Vagina (tissue), 2 donors: ENCODE results near the gene TSHZ3. TPM values are rescaled to one million over a fixed set of nuclear protein-coding genes. Genes with fewer than 3 reads are reported as not detected.

Experiments used
- DNase-seq, 2 donors: peaks; one replicate each; pipeline ENCODE4 v3.0.0-alpha.2; 2017; ENCODE audit errors: extremely low spot score in 2 of 2
- H3K27ac ChIP-seq: fragments of 200-600 bp; sonication (generic); one replicate; pipeline ENCODE4 v1.5.1; 2019
- H3K27me3 ChIP-seq: fragments of 200-600 bp; sonication (generic); one replicate; pipeline ENCODE4 v1.5.1; 2019
- H3K36me3 ChIP-seq, 2 donors: fragments of 200-600 bp; sonication (generic); one replicate each; pipeline ENCODE4 v1.5.1; 2017 to 2019
- H3K4me1 ChIP-seq: fragments of 200-600 bp; sonication (generic); one replicate; pipeline ENCODE4 v1.5.1; 2019
- H3K4me3 ChIP-seq, 2 donors: fragments of 200-600 bp; sonication (generic); 1 replicate in 1 of 2; 2 replicates in 1 of 2; pipeline ENCODE4 v1.5.1; 2016 to 2019
- H3K9me3 ChIP-seq: fragments of 200-600 bp; sonication (generic); one replicate; pipeline ENCODE4 v1.5.1; 2019
- POLR2A ChIP-seq, 2 donors: fragments of 450-650 bp; IDR thresholded peaks; one replicate each; pipeline ENCODE4 v1.6.1; 2017; ENCODE audit warnings: antibody characterized with exemption in 2 of 2, mild to moderate bottlenecking in 2 of 2, moderate library complexity in 2 of 2
- POLR2AphosphoS5 ChIP-seq, 2 donors: sonication (generic); formaldehyde crosslinking; IDR thresholded peaks; one replicate each; pipeline ENCODE4 v1.9.0; 2017; ENCODE audit warnings: antibody characterized with exemption in 2 of 2, mild to moderate bottlenecking in 2 of 2, low read depth in 1 of 2; ENCODE audit not compliant: insufficient read depth in 1 of 2
- intact Hi-C: fragments of 100-400 bp; cut with DNase I; formaldehyde crosslinking; loops from one replicate; pipeline ENCODE4 v1.15.1; 2023
- total RNA-seq: library from RNA; depleted of rRNA; stranded (reverse); fragments of >200 nt; gene quantifications from one replicate; pipeline ENCODE4 v1.2.3, GENCODE V29; 2016
- TF ChIP-seq, protein P1 (sequence below), 3 experiments: fragments of 450-650 bp in 2 of 3; fragments of 200-600 bp in 1 of 3; sonication (generic) in 1 of 3; IDR thresholded peaks; one replicate each; pipeline ENCODE4 v1.5.1; 2017 to 2019; ENCODE audit warnings: antibody characterized with exemption in 3 of 3, mild to moderate bottlenecking in 2 of 3, moderate library complexity in 2 of 3

TSHZ3 gene
- total RNA-seq, 1 donor from 2014 or later, result 13.5 TPM

DNA sequence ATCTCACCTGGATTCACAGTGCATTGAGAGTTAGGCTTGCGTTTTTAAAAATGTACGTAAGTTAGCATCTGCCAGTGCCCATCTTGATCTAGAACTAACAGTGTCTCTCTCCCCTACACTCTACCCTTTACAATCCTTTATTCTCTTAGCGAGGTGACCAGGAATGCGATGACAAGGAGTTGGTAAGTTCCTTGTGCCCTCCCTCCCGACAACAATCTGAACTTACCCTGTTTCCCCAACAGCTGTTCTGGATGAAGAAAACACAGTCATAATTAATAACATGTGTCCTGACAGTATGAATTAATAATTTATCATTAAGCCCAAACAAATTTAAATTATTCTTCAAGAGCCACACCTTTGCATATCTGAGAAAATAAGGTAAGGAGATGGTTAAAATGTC is 6.3 kb downstream of the TSHZ3 start:
- TF ChIP-seq POLR2A (IDR thresholded peaks at IDR 0.05) (no peak), POLR2AphosphoS5 (IDR thresholded peaks at IDR 0.05; ENCODE audit: insufficient read depth in 1 of 2, low read depth in 1 of 2) (no peak)
- TF ChIP-seq, protein P1, sequence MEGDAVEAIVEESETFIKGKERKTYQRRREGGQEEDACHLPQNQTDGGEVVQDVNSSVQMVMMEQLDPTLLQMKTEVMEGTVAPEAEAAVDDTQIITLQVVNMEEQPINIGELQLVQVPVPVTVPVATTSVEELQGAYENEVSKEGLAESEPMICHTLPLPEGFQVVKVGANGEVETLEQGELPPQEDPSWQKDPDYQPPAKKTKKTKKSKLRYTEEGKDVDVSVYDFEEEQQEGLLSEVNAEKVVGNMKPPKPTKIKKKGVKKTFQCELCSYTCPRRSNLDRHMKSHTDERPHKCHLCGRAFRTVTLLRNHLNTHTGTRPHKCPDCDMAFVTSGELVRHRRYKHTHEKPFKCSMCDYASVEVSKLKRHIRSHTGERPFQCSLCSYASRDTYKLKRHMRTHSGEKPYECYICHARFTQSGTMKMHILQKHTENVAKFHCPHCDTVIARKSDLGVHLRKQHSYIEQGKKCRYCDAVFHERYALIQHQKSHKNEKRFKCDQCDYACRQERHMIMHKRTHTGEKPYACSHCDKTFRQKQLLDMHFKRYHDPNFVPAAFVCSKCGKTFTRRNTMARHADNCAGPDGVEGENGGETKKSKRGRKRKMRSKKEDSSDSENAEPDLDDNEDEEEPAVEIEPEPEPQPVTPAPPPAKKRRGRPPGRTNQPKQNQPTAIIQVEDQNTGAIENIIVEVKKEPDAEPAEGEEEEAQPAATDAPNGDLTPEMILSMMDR (IDR thresholded peaks at IDR 0.05), result no peak
- Histone ChIP-seq H3K27me3 (no peaks in the 10 kb centered on the region), H3K4me3 (no peak overlapping the region), H3K4me1 (peaks cover 32% of the 10 kb centered on the region), H3K27ac (no peak overlapping the region), H3K9me3 (no peaks in the 10 kb centered on the region), H3K36me3 (no peaks in the 10 kb centered on the region)
- intact Hi-C loops, result no loop called here
- no peak for DNase-seq

DNA sequence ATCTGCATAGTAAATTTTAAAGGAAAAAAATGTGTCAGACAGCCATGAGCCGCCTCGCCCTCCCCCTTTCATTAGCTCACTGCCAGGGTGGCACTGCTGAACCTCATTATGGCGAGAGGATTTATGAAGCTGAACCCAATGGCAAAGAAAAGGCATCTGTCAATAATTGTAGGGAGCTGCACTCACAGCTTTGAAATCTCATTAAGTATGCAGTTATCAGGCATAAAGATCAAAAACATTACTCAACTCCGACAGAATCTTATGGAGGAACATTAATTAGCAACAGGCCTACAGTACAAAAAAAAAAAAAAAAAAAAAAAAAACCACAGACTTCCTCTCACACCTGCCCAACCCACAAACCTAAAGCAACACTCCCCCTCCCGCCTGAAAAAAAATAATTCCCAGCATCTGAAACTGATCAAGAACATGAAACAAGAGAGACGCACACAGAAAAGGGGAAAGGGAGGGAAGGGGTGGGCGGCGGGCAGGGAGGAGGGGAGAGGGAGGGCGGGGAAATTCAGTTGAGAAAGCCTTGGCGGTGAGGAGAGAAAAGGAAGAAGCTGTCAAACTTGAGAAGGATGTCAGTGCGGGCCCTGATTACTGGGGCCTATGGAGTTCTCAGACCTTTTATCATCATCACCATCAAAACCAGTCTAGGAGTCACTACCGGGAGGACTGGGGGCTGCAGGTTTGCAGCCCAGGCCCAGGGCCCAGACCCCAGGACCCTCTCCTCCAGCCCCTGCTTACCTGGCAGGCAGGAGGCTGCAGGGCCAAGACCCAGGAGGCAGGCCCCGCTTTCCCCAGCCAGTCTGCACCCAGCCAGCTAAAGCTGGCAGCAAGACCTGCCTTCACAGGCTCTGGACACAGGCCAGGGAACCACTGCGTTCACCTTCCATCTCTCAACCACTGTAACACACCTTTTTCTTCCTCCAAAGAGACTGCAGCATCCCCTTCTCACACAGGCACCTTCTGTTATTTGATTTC is 8.9 kb downstream of the TSHZ3 start:
- H3K9me3 ChIP-seq, result no peaks in the 10 kb centered on the region
- peak overlapping the region; percentile 47 for H3K27ac ChIP-seq
- H3K4me1 ChIP-seq, result peaks cover 23% of the 10 kb centered on the region
- H3K4me3 ChIP-seq, result no peak overlapping the region
- H3K36me3 ChIP-seq, result no peaks in the 10 kb centered on the region
- DNase-seq, result no peak
- TF ChIP-seq POLR2AphosphoS5 (IDR thresholded peaks at IDR 0.05; ENCODE audit: insufficient read depth in 1 of 2, low read depth in 1 of 2), result no peak
- no peak for TF ChIP-seq POLR2A (IDR thresholded peaks at IDR 0.05)
- TF ChIP-seq, protein P1 (IDR thresholded peaks at IDR 0.05), result no peak
- no peaks in the 10 kb centered on the region for H3K27me3 ChIP-seq
- intact Hi-C loops, result no loop called here

DNA sequence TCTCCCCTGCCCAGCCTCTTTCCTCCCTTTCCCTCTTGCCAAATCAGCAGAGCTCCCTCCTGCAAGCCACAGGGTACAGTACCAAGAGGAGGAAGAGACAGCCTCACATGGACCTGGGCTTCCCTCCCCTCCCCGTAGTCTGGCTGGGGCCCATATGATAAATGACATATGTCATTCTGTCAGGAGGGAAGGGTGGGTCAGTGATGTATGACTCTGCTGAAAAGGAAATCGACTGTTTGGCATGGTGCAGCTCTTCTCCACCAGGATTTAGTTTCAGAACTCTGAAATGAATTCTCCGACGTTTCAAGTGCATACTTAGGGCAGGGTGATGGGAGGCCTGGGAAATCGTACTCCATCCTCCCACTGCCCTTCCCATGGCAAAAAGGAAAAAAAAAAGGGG is 9.8 kb downstream of the TSHZ3 start:
- H3K4me1 ChIP-seq, result peaks cover 23% of the 10 kb centered on the region
- intact Hi-C loops, result no loop called here
- DNase-seq, result no peak
- no peaks in the 10 kb centered on the region for H3K9me3 ChIP-seq
- no peaks in the 10 kb centered on the region for H3K36me3 ChIP-seq
- peak overlapping the region; percentile 61 for H3K27ac ChIP-seq
- no peak for TF ChIP-seq POLR2A (IDR thresholded peaks at IDR 0.05)
- TF ChIP-seq POLR2AphosphoS5 (IDR thresholded peaks at IDR 0.05; ENCODE audit: insufficient read depth in 1 of 2, low read depth in 1 of 2), result no peak
- TF ChIP-seq, protein P1 (IDR thresholded peaks at IDR 0.05), result no peak
- H3K4me3 ChIP-seq, result peak overlapping the region in 1 of 2 donors; percentile 14
- no peaks in the 10 kb centered on the region for H3K27me3 ChIP-seq

DNA sequence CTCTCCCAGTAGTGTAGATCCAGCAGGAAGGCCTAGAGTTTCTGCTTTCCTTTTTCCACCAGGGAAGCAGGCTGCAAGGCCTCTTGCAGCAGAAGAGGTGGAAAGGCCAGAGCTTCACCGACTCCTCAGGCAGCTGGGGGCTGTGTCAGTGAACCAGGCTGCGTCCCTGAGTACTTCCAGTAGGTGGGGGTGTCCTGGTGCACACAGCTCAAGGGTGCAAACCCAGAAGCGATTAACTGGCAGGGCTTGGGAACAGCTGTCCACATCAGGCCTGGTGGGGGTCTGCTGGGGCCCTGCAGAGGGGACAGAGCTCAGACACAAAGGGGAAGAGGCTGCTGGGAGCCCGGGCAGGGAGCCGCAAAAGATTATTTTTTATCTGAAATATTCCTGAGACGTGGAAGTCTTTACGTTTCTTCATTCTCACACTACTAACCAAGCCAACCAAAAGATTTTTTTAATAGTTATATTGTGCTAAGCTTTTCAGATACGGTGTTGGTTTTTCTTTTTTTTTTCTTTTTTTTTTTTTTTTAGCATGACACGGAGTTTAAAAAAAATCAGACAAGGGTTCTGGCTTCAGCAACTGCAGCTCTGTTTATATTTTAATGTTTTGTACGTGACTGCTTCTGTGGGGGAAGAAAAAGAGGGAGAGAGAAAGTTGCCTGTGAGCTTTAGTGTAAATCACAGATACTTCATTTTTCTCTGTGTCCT is 11.0 kb downstream of the TSHZ3 start:
- Histone ChIP-seq H3K4me3 (no peak overlapping the region), H3K4me1 (peaks cover 32% of the 10 kb centered on the region), H3K27ac (peak overlapping the region; percentile 39), H3K9me3 (no peaks in the 10 kb centered on the region), H3K27me3 (no peaks in the 10 kb centered on the region), H3K36me3 (no peaks in the 10 kb centered on the region)
- TF ChIP-seq POLR2A (IDR thresholded peaks at IDR 0.05), result no peak
- TF ChIP-seq POLR2AphosphoS5 (IDR thresholded peaks at IDR 0.05; ENCODE audit: insufficient read depth in 1 of 2, low read depth in 1 of 2), result peak in 1 of 2 donors; percentile 22
- TF ChIP-seq, protein P1 (IDR thresholded peaks at IDR 0.05), result peak in 1 of 3 experiments; percentile 46
- DNase-seq, result no peak
- intact Hi-C loops, result no loop called here
